NCI-H2081 (cell line): ENCODE data around the gene PKMYT1.

Experiments used
- DNase-seq, 2 experiments: peaks; one replicate each; lab custom pipeline; 2025; lab: John Stamatoyannopoulos, UW

Gene PKMYT1

DNA sequence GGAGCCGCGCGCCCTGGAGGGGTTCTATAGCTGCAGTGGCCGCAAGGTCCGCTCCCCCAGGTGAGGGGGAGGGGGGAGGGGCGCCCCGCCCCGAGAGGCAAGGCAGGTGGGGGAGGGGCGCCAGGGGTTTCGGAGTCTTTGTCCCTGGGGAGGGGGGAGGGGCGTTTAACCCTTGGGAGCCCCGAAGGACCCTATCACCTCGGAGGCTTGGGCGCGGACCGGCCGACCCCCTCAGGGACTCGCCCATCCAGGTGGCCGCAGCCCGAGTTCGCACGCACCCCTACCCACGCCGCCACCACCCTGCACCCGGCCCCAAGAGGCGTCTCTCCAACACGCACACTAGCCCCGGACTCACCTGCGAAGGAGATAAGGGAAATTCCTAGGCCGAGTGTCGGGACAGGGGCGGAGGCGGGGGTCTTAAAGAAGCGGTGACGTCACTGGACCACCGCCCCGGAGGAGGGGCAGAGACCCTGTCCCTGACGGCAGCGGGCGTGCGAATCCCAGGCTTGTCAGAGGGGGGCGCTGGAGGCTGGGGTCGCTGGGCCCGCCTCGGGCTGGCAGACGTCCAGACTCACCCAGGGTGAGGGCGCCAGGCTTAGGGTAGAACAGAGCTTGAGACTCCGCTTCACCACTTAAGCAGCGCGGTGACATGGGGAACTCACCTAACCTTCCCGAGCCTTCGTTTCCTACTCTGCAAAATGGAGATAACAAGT lies 37.7 kb upstream of the PKMYT1 start, which contains the start of gene CLDN6:
Gene CLDN6, minus strand, starts transcription at position 390 of the 713 bp plus-strand sequence. CDS start 2,162 bp downstream, outside the sequence.
- DNase-seq = no peak

DNA sequence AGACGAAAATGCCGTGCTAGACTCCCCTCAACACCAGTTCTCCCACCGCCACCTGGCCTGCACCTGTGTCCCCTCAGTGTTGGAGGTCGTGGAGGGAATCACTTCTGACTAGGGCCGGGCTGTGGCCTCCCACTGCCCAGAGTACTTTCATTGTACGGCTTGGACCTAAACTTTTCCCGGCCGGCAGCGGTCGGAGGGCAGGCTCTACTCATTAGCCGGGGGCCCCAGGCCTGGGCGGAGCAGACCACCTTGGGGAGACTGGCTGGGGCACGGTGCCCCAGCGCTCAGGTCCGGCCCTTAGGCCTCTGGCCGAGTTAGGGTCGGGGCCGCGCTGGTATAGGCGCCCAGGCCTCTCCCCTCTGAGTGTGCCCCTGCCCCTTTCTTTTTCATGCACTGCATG lies 37.1 kb upstream of the PKMYT1 start:
- no peak for DNase-seq

DNA sequence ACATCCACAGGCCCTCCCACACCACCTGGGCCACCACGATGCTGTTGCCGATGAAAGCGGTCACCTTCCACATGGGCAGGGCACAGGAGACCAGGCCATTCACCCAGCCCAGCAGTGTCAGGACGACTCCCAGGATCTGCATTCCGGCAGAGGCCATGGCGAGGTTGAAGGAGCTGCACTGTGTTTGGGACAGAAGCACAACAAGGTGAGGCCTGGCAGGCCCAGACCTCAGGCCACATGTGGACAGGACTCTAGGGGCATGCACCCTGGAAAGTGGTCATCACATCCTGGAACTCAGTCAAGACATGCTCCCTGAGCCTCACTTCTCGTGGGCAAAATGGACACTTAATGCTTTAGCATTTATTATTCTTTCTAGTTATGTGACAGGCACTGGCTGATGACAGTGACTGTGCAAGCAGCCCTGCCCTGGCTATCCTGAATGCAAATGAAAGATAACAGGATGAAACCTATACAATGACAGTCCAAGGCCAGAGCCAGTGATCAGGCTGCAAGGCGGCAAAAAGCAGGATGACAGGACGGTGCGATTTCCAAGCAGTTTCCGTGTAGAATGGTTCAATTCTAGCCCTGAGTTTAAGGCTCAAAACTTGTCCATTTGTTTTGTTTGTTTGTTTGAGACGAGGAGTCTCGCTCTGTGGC lies 35.7 kb upstream of the PKMYT1 start:
- no peak for DNase-seq

DNA sequence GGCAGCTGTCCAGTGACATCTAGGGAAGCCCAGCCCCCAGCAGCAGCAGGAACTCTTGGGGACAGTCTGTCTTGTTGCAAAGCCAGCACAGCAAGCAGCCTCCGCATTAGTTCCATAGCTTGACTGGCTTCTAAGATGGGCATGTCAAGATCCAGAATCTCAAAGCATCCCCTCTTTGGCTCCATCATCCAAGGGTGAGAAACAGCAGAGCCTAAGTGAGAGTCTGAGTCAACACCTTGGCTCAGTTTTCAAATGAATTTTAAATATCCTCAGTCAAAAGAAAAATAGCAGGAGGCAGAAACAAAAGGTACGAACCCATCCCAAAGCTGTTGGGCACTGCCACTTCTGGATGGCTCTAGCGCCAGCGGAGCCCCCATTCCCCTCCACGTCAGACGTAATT lies 34.7 kb upstream of the PKMYT1 start:
- no peak for DNase-seq

DNA sequence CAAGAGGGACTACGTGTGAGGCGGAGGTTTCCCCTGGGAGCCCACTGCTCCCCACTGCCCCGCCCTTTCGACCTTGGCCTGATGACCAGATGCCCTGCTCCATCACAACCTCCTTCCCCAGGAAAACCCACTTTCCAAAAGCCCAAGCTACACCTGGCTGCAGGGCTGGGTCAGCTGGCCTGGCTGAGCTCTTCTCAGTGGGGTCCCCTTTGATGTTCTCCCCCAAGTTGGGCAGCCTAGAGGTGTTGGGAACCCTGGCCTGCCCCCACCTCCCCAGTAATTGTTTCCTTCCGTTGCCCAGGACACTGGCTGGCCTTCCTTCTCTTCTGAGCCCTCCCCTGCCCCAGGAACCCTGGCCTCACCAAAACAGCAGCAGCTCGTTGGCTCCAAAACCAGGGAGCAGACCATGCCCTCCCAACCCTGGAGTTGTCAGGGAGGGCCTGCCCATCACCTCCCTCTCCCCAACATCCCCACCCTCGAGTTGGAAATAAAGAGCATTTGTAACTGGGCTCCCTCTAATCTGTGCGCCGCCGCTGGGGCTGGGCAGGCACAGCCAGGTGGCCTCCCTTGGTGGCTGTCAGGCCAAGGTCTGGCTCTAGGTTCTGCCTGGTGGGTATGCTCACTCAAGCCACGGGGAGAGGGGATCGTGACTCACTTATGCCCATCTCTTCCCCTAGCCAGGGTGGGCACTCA lies 33.9 kb upstream of the PKMYT1 start:
- DNase-seq = no peak

DNA sequence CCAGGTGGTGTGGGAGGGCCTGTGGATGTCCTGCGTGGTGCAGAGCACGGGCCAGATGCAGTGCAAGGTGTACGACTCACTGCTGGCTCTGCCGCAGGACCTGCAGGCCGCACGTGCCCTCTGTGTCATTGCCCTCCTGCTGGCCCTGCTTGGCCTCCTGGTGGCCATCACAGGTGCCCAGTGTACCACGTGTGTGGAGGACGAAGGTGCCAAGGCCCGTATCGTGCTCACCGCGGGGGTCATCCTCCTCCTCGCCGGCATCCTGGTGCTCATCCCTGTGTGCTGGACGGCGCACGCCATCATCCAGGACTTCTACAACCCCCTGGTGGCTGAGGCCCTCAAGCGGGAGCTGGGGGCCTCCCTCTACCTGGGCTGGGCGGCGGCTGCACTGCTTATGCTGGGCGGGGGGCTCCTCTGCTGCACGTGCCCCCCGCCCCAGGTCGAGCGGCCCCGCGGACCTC lies 33.3 kb upstream of the PKMYT1 start:
- no peak for DNase-seq

DNA sequence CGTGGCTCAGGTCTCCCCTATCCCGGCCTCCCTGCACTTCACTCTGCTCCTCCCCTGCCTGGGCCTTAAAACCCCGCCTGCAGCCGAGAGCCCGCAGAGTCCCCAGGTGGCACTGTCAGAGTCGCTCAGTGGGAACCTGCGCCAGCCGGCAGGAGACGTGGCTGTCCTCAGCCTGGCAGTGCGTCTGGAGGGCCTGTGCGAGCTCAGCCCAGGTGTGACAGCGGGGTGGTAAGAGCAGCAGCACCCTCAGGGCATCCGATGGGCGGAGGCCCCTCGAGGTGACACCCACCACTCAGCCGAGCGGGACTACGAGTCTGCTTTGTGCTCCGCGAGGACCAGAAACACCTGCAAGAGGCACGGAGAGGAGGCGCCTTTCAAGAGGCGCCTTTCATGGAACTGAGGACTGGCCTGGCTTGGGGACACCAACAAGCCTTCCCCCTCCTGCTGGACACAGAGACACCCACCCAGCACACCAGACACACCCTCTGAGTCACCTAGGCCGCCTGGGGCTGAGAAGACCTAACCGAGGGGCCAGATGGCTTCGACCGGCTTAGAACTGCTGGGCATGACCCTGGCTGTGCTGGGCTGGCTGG lies 32.7 kb upstream of the PKMYT1 start, which contains the start of gene CLDN9:
Gene CLDN9, plus strand, starts transcription at position 96 of the 593 bp plus-strand sequence. Its CDS starts 440 bp downstream, at position 536.
- peak; percentile 53 to 85 for DNase-seq

DNA sequence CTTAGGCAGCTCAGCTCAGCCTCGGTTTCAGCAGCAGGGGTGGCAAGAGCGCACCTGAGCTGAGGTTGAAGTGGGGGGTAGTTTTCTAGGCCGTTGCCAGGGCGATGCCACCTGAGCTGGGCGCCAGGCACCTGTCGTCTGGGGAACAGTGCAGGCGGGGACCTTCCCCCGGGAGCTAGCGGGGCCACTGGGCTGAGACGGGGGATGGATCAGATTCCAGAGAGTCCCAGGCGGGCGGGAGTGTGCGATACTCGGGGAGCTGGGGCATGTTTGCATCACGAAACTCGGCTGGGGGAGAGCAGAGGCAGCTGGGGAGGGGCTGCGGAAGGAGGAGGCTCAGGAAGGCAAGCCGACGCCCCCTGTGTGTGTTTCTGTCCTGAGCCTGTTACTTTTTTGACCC lies 32.0 kb upstream of the PKMYT1 start:
- DNase-seq = peak; percentile 73 to 82

DNA sequence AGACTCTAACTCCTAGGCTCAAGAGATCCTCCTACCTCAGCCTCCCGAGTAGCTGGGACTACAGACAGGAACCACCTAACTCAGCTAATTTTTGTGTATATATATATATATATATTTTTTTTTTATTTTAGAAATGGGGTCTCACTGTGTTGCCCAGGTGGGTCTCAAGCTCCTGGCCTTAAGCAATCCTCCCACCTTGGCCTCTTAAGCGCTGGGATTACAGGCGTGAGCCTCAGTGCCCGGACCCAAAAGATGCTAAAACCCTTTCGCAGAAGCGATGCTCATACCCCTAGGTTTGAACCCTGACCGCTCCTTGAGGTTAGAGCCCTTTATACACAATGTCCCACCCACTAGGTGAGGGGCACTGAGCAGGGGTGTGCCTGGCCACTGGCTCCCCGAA lies 30.3 kb upstream of the PKMYT1 start:
- no peak for DNase-seq

DNA sequence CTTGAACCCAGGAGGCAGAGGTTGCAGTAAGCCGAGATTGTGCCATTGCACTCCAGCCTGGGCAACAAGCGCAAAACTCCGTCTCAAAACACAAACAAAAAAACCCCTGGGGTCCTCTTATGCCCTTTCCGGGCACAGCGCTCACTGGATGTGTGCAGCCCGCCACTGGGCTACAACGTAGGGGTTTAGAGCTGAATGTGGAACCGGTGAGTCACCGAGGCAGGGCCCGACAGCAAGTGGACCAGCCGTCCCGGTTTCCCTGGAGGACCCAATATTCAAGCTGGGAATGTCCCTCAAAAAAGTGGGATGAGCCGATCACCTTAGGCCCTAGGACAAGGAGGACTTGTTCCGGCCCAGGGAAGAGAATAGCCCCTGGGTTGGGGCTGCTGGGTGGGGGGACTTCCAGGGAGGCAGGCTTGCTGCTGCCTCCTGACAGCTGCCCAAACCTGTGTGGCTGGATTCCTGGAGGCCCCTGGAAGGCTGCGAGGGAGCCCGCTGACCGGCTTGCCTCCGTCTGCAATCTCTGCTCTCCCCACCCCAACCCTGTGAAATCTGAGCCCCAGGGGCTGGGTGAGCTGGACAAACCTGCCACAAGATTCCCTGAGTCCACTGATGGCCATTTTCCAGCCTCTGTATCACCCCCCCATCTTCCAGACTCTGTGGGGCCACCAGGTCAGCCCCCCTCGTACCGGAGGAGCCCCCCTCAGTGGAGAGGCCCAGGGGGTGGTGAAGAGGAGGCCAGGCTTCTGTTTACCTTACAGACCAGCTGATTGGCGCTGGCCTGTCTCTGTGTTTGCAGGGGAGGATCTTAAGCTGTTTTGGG lies 29.5 kb upstream of the PKMYT1 start:
- no peak for DNase-seq

DNA sequence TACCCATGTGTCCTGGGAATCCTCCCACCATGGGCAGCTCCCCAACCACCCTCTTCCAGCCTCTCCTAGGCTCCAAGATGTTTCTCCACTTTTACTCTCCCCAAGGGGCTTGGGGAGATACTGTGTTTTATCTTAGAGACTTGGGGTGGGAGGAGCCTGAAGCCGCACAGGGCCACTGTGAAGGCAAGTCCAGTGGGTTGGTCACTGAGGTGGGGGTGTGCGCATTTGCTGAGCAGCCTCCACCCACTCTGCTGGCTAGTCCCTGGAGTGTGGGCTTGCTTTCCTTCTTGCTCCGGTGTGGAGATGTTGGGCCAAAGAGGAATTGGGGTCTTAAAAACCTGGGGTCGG lies 28.4 kb upstream of the PKMYT1 start:
- no peak for DNase-seq

DNA sequence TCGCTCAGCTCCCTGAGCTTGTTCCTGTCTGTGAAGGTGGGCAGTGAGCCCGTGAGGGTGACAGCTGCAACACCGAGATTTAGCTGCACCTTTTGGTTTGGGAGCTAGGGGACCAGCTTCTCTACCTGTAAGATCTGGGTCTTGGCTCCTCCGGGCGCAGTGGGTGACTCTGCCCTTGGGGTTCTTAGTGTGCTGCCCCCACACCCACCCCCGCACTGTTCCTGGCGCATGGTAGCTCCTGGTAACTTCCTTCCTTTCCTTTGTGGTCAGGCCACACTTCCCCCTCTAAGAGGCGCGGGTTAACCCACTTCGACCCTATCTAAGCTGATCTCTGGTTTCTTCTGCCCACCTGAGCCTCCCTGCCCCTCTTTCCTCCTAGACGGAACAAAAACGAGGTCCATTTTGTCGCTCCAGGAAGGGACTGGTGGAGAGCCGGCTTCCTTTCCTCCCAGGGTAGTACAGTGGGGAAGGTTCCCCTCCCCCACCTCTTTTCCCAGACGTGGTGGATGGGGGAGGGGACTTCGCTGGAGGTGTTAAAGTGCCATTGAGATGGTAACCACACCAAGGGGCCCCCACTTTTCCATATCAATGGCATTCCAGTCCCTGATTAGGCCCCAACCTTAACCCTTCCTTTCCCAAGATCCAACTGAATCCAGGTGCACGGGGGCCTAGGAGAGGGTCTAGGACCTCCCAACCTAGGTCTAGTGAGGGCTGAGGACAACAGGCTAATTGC lies 27.9 kb upstream of the PKMYT1 start:
- no peak for DNase-seq

DNA sequence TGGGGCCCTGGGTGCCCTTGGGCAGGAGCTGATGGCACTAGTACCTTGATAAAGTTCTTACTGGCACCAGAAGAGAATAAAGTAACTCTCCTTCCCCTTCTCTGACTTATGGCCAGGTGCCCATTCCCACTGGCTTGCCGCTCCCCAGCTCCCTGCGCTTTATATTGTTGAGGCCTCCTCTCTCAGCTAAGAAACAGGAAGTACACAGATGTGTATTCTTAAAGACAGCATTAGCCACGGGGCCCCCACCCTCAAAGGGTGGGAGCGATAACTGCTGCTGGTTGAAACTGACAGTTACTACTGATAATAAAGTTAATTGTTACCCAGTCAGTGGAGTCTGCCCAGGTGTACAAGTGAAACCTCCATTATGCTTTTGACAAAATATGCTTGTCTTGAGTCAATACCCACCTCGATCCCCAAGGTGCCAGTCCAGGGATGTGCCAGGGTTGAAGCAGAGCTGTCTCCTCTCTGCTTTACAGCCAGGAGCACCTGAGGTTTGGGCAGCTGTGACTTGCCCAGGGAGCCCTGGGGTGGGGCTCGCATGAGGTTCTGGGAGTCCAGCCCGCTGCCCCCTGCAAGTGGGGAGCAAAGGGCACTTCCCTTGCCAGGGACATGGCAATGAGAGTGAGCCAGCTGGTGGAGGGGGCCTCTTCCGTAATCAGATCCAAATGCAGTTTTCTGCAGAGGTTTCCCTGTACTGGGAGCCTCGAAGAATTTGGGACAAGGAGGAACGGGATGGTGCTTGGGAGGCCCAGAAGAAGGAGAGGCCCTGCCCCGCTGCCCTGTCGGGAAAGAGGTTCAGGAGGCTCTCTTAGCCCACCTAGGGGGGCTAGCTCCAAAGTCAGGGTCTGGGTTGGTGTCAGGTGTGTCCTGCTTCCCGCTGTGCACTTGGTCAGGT lies 27.1 kb upstream of the PKMYT1 start:
- no peak for DNase-seq

DNA sequence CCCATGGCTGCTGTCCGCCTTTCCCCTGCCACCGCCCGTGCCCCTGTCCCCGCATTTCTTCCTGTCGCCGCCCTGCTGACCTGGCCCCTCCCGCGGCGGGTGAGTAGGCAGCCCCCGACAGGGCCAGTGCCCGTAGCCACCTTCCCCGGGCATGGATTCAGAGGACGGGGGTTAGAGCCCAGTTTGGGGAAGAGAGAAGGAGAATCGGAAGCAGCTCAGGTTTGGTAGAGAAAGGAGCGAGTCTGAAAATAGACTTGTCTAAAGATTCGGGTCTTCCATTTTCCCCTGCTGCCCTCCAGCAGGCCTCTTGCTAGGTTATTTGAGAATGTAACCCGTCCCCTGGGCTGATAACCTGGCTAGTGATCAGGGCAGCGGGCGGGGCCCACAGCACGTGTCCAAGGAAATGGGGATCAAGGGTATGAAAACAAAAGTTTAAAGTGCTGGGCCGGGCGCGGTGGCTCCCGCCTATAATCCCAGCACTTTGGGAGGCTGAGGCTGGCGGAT lies 24.6 kb upstream of the PKMYT1 start:
- DNase-seq = peak in 1 of 2 experiments; percentile 58

DNA sequence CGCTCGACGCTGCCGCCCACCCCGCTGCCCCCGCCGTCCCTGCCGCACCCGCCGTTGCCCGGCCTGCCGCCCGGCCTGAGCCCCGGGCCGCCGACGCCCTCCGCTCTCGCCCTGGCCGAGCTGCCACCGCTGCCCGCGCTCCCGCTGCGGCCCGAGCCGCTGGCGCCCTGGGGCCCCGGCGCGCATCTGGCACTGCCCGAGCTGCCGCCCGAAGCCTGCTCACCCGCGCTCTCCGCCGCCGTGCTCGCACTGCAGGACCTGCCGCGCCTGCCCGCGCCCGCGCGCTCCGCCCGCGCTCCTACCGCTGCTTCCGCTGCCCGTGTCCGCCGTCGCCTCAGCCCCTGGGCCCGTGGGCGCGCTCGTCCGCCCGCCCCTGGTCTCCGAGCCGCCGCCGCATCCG lies 24.1 kb upstream of the PKMYT1 start:
- peak; percentile 25 to 30 for DNase-seq

DNA sequence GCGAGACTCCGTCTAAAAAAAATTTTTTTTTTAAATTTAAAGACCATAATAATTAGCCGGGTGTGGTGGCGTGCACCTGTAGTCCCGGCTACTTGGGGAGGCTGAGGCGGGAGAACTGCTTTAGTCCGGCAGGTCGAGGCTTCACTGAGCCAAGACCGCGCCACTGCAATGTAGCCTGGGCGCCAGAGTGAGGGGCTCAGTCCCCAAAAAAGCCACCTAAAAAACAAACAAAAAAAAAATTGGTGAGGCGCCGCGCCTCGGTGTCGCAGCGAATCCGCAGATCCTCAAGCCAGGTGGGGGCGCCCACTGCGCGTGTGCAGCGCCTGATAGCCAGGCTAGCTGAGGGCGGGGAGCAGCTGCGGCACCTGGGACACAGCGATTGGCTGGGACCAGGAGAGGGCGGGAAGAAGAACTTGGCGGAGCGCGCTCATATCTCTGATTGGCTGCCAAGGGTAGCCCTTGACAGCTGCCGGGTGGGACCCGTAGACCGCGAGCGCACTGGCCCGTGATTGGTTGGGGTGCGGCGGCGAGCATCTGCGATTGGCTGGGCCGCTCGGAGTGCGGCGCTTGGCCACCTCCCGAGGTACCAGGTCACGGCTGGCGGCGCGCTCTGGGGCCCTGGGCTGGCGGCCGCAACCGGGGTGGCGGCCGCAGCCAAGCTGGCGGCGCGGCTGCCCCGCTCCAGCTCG lies 23.5 kb upstream of the PKMYT1 start:
- peak; percentile 99 for DNase-seq

DNA sequence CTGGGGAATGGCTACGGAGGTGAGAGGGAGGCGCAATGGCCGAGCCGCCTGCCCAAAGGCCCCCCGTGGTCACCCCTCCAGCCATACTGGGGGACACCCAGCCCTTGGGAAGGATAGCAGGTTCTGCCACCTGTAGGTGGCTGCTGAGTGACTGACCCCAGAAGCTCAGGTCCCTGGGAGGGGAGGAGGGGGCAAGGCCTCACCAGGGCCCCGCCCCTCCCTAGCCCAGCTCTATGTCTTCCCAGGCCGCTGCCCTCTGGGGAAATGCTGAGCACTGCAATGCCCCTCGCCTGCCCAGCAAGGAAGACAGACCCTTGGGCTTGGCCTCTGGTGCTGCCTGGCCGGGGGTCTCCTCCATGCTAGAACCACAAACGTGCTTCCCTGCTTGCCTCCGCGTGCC lies 21.1 kb upstream of the PKMYT1 start:
- DNase-seq = no peak

DNA sequence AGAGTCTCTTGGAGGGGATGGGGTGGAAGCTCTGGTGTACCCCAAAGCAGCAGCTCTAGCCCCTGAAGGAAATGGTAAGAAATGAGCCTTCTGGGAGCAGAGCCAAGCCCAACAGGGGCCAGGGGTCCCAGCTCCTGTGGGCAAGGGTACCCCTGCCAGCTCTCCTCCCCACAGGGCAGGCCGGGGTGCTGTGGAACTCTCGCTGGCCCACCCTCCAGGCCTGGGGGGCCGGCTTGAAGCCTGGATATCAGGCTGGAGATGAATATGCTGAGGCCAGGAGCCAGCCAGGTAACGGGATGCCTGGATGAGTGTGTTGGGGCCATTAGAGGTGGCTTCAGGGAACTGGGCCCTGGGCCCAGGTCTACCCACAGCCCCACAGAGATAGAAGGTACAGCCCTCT lies 20.3 kb upstream of the PKMYT1 start:
- DNase-seq = no peak

DNA sequence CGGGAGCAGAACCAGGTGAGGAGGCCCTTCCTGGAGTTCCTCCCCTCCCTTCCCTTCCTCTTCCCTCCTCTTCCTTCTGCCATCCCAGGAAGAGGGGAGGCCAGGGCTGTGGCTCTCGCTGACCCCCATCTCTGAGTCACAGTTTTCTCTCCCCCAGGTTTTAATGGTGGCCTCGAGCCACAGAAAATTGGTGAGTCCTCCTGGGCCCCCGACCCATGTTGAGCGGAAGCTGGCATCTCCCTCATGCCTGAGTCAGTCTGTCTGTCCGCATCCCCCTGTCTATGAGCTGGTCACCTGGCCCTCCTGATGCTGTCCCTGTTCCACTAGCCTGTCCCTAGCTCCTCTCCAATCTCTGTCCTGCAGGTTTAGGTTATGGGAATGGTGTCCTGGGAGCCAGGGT lies 19.7 kb upstream of the PKMYT1 start:
- DNase-seq = no peak
